ENCODE data around the gene NDUFA6. TPM values are rescaled to one million over a fixed set of nuclear protein-coding genes. Genes with fewer than 3 reads are reported as not detected.
A peak's percentile ranks its signal among the peaks of the same experiment; 100 is the strongest.
"Not testable (repeated sequence)": the region's sequence is repeated elsewhere in the genome, so short reads cannot be mapped to it uniquely, and the experiment has no call there.

The NDUFA6 gene
- 270 TPM for total RNA-seq
- long read RNA-seq, transcript NDUFA6-202 (3 exons, 1,256 nt), result major isoform, 450 of 463 reads
- long read RNA-seq, partial matches to known transcripts, result 0 of 463 reads
- long read RNA-seq, other reads (novel, unspliced or antisense), result 9 of 463 reads

GRCh38 chr22:42090596-42091454 lies at the start of gene NDUFA6:
NDUFA6 (minus strand) TSS chr22:42090772; CDS start chr22:42090744, 28 bp downstream.
- Histone ChIP-seq H3K27me3 (ENCODE audit: low read depth) (no peaks in the 10 kb centered on the region), H3K9me3 (replicated peaks) (no peaks in the 10 kb centered on the region), H3K4me3 (peak within 1 kb of the TSS; percentile 88), H3K36me3 (peaks cover 20% of the 10 kb centered on the region), H3K27ac (replicated peaks) (peak within 1 kb of the TSS; percentile 98), H3K4me1 (peaks cover 56% of the 10 kb centered on the region)
- peak; percentile 98 for DNase-seq
- peak; percentile 92 for TF ChIP-seq CTCF (IDR thresholded peaks at IDR 0.05; ENCODE audit: borderline replicate concordance)
- intact Hi-C loops (cut with micrococcal nuclease), result loop anchor here (10.0 kb wide), 1 partner anchor 344 kb away; the partner anchor contains the start of gene NFAM1

- not testable (repeated sequence) for H3K27me3 ChIP-seq (ENCODE audit: low read depth); H3K4me1 ChIP-seq; DNase-seq
Observed at GRCh38 chr22:42140153-42140552, 49.6 kb upstream of the NDUFA6 start.

GRCh38 chr22:42139508-42139907 lies 48.9 kb upstream of the NDUFA6 start:
- H3K9me3 ChIP-seq (replicated peaks); H3K4me1 ChIP-seq; H3K4me3 ChIP-seq; H3K36me3 ChIP-seq; DNase-seq; intact Hi-C loops (cut with micrococcal nuclease); H3K27me3 ChIP-seq (ENCODE audit: low read depth); H3K27ac ChIP-seq (replicated peaks): not testable (repeated sequence)

More at GRCh38 chr22:42140153-42140552, 49.6 kb upstream of the NDUFA6 start:
- intact Hi-C loops (cut with micrococcal nuclease); H3K36me3 ChIP-seq; H3K27ac ChIP-seq (replicated peaks); H3K9me3 ChIP-seq (replicated peaks); H3K4me3 ChIP-seq: not testable (repeated sequence)

- Histone ChIP-seq H3K27me3 (ENCODE audit: low read depth) (peaks cover 4% of the 10 kb centered on the region), H3K36me3 (no peaks in the 10 kb centered on the region), H3K27ac (replicated peaks) (no peak overlapping the region), H3K9me3 (replicated peaks) (no peaks in the 10 kb centered on the region), H3K4me1 (no peaks in the 10 kb centered on the region), H3K4me3 (no peak overlapping the region)
- no peak for DNase-seq
- intact Hi-C loops (cut with micrococcal nuclease), result no loop called here
- TF ChIP-seq CTCF (IDR thresholded peaks at IDR 0.05; ENCODE audit: borderline replicate concordance), result no peak
Observed at GRCh38 chr22:42138972-42139371, 48.4 kb upstream of the NDUFA6 start.

- Histone ChIP-seq H3K9me3 (replicated peaks) (no peaks in the 10 kb centered on the region), H3K4me1 (no peaks in the 10 kb centered on the region), H3K4me3 (no peak overlapping the region), H3K27ac (replicated peaks) (no peak overlapping the region), H3K27me3 (ENCODE audit: low read depth) (peaks cover 8% of the 10 kb centered on the region), H3K36me3 (no peaks in the 10 kb centered on the region)
- no peak for DNase-seq
- intact Hi-C loops (cut with micrococcal nuclease), result no loop called here
- no peak for TF ChIP-seq CTCF (IDR thresholded peaks at IDR 0.05; ENCODE audit: borderline replicate concordance)
Observed at GRCh38 chr22:42138122-42138770, 47.7 kb upstream of the NDUFA6 start.

GRCh38 chr22:42135688-42136087 lies 45.1 kb upstream of the NDUFA6 start:
- H3K4me1 ChIP-seq; H3K27ac ChIP-seq (replicated peaks); intact Hi-C loops (cut with micrococcal nuclease); H3K9me3 ChIP-seq (replicated peaks); DNase-seq; H3K4me3 ChIP-seq; H3K36me3 ChIP-seq: not testable (repeated sequence)
- peaks cover 14% of the 10 kb centered on the region for H3K27me3 ChIP-seq (ENCODE audit: low read depth)
